Brain microvascular endothelial cell (primary cell): ENCODE measurements around the gene YWHAB.

Experiments used
- DNase-seq: peaks from one replicate; pipeline ENCODE4 v3.0.0-alpha.2; 2020
- H3K27ac ChIP-seq: fragments of 250-450 bp; sonication (Bioruptor Pico); 2 replicates; pipeline ENCODE4 v1.5.1; 2020; ENCODE audit warnings: mild to moderate bottlenecking, moderate library complexity
- H3K27me3 ChIP-seq: fragments of 250-450 bp; sonication (Bioruptor Pico); replicated peaks from 2 replicates; pipeline ENCODE4 v1.5.1; 2020; ENCODE audit warnings: mild to moderate bottlenecking
- H3K36me3 ChIP-seq: fragments of 250-450 bp; sonication (Bioruptor Pico); replicated peaks from 2 replicates; pipeline ENCODE4 v1.5.1; 2020; ENCODE audit warnings: mild to moderate bottlenecking
- H3K4me3 ChIP-seq: 2 replicates; pipeline ENCODE4 v1.5.1; 2011; ENCODE audit warnings: low read depth, mild to moderate bottlenecking, control low read depth, low read length, moderate library complexity
- CTCF ChIP-seq: IDR thresholded peaks from 2 replicates; pipeline ENCODE4 v1.5.1; 2011; ENCODE audit warnings: low read depth, mild to moderate bottlenecking, moderate library complexity, low read length, control low read depth, inconsistent platforms; ENCODE audit errors: missing control alignments
- in situ Hi-C: cut with HindIII; loops from 2 replicates; pipeline ENCODE4 v1.10.0; 2017; ENCODE audit warnings: low sequenced_read_pairs, low pct_ligation_motif_present

The YWHAB gene

GRCh38 chr20:44914924-44915323 lies 29.4 kb downstream of the YWHAB start:
- Histone ChIP-seq H3K27me3 (no peaks in the 10 kb centered on the region), H3K4me3 (no peak overlapping the region), H3K27ac (no peak overlapping the region), H3K36me3 (peaks cover 8% of the 10 kb centered on the region)
- TF ChIP-seq CTCF, result no peak
- in situ Hi-C loops, result no loop called here
- DNase-seq, result no peak

DNA sequence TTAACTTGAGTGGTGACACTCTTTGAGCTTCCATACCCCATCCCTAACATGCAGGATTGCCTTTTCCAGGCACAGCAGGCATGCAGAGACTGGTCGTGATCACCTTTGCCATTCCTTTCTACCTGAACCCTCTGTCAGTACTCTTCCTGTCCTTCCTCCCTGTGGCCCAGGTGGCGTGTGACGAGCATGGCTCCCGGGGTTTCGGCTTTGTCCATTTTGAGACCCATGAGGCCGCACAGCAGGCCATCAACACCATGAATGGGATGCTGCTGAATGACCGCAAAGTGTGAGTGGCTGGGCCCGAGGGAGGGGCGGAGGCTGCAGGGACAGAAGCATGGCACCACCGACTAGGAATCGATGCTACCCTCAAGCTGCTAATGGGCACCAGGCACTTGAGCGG lies 31.1 kb downstream of the YWHAB start:
- Histone ChIP-seq H3K36me3 (peaks cover 10% of the 10 kb centered on the region), H3K27me3 (no peaks in the 10 kb centered on the region), H3K4me3 (no peak overlapping the region), H3K27ac (no peak overlapping the region)
- in situ Hi-C loops, result no loop called here
- DNase-seq, result no peak
- no peak for TF ChIP-seq CTCF

GRCh38 chr20:44917399-44917798 lies 31.9 kb downstream of the YWHAB start:
- DNase-seq, result no peak
- Histone ChIP-seq H3K27me3 (no peaks in the 10 kb centered on the region), H3K36me3 (peaks cover 14% of the 10 kb centered on the region), H3K27ac (no peak overlapping the region), H3K4me3 (no peak overlapping the region)
- no peak for TF ChIP-seq CTCF
- in situ Hi-C loops, result no loop called here

GRCh38 chr20:44918342-44918741 lies 32.8 kb downstream of the YWHAB start:
- H3K27ac ChIP-seq, result no peak overlapping the region
- TF ChIP-seq CTCF, result no peak
- in situ Hi-C loops, result no loop called here
- H3K4me3 ChIP-seq, result no peak overlapping the region
- no peak for DNase-seq
- H3K27me3 ChIP-seq, result no peaks in the 10 kb centered on the region
- peaks cover 16% of the 10 kb centered on the region for H3K36me3 ChIP-seq

GRCh38 chr20:44918761-44919160 lies 33.3 kb downstream of the YWHAB start:
- TF ChIP-seq CTCF, result no peak
- Histone ChIP-seq H3K27me3 (no peaks in the 10 kb centered on the region), H3K36me3 (peaks cover 20% of the 10 kb centered on the region), H3K27ac (no peak overlapping the region), H3K4me3 (no peak overlapping the region)
- no peak for DNase-seq
- in situ Hi-C loops, result no loop called here

DNA sequence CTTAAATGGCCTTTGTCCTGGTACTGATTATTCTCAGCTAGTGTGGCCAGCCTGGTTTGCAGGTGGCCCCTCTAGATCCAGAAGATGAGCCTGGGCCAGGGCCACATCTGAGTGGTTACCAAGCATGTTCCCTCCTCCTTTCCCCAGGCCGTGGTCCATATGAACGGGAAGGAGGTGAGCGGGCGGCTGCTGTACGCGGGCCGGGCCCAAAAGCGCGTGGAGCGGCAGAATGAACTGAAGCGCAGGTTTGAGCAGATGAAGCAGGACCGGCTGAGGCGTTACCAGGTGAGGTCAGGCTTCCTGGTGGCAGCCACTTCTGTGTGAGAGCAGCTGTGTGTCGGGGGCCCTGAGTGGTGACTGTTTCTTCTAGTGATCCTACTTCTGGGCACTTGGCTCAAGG lies 35.9 kb downstream of the YWHAB start:
- no peaks in the 10 kb centered on the region for H3K27me3 ChIP-seq
- no peak overlapping the region for H3K4me3 ChIP-seq
- no peak for DNase-seq
- no peak for TF ChIP-seq CTCF
- in situ Hi-C loops, result no loop called here
- H3K27ac ChIP-seq, result no peak overlapping the region
- peaks cover 24% of the 10 kb centered on the region for H3K36me3 ChIP-seq
